HG03457 (cell line): Measurements from ENCODE around the gene CAMK2B.

Experiments used
- ATAC-seq: cut with Tn5 transposase; IDR thresholded peaks from one replicate; pipeline ENCODE4 v1.9.1; 2021; ENCODE audit warnings: moderate number of reproducible peaks; ENCODE audit not compliant: unreplicated experiment

Gene CAMK2B

DNA sequence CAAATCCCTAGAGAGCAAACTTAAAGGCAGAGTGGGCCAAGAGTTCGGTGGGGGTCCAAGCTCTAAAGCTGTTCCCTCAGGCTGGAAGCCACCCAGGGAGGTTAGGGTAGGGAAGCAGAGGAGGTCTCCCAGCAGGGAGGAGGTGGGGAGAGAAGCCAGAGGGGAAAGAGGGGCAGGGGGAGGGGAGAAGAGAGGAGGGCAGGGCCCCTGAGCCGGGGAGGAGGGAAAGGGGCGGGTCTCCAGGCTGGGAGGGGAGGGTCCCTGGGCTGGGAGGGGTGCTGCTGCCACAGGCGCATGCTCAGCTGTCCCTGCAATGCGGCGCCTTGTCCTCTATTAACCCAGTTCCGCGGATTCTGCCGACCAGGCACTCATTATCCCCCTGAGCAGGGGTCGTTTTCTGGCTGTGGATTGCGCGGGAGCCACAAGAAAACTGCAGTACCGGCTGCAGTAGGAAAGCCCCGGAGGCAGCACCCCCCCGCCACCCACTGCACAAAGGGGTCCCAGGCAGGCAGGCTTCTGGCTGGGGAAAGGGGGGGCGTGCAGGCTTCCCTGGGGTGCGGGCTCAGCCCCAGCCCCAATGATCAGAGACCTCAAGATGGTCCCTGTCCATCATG is 49.3 kb downstream of the CAMK2B start:
- ATAC-seq: no peak

DNA sequence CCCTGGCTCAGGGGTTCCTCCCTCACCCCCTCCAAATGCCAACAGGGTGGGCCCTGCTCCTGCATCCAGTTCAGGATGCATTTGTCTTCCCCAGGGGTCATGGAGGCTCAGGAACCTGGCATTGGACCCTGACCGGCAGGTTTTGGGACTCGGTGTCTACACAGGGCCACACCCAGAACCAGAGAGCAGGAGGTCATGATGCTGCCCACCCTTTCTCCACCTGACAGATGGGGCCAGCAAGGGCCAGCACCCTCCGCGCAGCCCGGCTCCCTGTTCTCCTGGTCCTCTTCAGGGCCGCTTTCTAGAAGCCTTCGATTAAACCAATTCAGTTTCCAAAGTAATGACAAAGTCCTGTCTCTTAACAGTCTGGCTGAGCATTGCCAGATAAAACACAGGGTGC is 50.2 kb downstream of the CAMK2B start:
- no peak for ATAC-seq

DNA sequence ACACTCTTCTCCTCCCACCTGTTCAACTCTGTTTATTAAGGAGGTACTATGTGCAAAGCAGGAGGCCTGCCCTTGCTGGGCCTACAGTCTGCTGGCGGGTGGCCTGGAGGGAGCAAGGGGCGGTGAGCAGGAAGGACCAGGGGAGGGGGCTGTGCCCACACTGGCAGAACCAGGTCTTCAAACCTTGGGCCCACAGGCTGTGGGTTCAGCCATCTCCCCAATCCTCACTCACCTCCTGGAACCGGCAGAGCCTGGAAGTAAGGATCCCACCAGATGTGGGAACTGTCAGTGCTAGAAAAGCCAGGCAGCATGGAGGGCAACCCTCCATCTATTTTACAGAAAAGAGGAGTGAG is 50.8 kb downstream of the CAMK2B start:
- ATAC-seq: no peak

DNA sequence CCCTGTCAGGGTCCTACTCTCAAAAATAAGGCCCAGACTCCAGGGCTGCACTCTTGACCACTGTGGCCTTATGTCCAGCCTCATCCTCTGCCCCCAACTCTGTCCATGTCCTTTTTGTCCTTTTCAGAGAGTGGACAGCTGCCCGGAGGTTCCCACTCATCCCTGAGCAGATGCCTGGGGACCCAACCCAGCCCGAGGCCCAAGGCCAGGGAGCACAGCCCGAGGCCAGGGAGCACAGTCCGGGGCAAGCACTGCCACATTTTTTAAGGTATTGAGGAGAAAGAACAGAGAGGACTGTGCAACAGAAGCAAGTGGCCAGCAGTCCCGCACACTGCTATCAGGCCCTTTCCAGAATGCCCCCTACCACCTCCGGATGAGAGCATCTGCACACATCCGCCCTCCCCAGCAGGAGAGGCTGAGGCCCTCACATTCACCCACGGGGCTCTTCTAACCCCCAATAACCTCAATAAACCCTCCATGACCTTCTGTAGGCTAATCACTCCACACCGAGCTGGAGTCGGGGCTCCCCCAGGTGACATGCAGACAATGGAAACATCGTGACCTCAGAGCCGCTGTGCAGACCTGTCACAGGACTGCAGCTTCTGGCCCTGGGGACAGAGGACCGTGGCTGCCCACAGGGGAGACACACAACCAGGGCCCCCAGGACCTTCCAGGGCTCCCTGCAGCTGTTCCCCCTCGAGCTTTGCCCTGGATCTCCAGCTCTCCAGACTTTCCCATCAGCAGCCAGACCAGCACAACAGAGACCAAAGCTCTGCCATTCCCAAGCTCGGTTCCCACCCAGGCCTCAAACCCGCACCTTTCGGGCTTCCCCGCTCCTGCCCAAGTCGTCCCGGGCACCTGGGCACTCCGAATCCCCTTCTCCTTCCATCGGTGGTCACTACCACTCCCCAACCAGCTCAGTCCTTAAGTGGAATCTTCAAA is 51.4 kb downstream of the CAMK2B start:
- no peak for ATAC-seq

DNA sequence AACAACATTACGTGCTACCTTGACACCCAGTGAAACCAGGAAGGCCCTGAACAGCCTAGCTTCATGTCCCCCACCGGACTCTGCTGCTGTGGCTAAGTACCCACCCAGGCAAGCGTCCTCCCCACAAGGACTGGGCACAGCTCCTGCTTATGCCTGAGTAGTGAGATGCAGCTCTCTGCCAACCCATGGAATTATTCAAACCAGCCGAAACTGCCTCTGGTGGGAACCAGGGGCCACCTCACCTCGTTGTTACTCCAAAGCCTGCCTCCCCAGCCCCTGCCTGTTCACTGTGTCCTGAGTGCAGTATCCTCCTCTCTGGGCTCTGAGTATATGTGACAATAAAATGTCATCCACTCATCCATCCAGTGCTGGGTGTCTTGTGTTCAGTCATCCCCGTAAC is 52.4 kb downstream of the CAMK2B start:
- ATAC-seq: no peak

DNA sequence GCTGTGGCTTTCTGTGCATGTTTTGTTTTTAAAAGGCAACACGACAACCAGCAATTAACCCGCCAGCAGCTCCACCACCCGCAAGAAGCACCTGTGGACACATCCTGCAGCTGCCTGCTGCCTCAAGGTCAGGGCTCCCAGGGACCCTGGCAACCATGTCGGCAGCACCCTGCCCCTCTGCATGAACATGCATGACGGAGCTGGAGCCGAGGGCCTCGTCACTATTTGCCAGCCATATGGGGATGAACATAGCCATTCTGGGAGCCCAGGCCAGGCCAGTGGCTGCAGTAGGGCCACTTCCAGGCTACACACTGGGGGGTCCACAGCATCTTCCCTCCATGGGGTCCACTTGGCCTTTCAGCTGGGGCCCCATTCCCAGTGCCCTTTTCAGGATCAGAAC is 52.9 kb downstream of the CAMK2B start:
- no peak for ATAC-seq

DNA sequence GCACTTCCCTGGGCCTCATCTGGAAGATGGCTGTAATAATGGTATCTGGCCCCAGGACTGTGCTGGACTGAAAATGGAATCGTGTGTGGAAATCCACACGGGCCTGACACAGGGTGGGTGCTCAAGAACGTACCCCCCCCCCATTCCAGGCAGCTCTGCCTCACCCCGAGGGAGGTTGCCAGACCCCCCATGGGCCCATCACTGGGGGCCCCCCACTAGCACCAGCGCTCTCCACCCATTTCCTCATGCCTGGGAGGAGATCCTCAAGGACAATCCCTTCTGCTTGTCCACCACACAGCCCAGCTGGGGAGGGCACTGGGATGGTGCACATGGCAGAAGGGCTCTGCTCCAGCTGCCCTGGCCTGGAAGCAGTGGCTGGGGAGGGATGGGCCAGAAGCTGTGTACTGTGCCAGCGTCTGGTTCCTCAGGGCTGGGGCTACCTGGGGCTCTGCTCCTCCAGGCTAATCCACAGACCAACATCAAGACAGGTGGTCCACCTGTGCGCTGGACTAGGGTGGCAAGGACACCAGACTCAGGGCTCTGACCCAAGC is 55.4 kb downstream of the CAMK2B start:
- no peak for ATAC-seq

DNA sequence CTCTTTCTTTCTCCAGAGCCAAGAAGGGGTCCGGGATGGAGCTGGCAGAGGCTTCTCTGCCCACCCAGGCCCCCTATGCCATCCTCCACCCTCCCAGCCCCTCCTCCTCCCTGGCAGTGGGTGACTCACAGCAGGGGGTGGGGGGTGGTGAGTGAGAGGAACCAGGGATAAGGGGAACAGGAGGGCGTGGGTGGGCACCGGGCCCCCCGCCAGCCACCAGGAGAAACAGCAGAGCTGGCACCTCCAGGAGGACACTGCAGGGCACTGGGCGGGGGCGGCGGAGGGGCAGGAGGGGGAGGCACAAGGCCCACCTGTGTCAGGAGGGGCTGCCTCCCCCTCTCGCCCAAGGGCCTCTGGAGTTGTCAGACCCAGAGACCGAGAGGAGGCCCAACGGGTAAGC is 56.0 kb downstream of the CAMK2B start:
- no peak for ATAC-seq

DNA sequence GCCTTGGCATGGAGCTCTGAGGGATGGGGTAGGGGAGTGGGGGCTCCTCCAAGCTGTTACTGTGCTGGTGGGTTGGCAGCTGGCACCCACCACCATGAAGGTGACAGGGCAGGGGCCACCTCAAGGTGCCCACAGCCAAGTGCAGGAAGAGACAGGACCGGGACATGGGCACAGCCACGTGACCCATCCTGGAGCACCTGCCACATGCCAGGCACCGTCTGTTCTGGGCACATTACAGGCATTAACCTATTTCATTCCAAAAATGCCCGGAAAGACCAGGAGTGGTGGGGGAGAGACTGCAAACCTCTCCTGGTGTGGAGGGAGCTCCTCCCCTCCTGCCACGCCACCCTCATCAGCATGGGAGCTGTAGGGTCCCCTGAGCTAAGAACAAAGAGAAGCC is 56.7 kb downstream of the CAMK2B start:
- ATAC-seq: no peak

DNA sequence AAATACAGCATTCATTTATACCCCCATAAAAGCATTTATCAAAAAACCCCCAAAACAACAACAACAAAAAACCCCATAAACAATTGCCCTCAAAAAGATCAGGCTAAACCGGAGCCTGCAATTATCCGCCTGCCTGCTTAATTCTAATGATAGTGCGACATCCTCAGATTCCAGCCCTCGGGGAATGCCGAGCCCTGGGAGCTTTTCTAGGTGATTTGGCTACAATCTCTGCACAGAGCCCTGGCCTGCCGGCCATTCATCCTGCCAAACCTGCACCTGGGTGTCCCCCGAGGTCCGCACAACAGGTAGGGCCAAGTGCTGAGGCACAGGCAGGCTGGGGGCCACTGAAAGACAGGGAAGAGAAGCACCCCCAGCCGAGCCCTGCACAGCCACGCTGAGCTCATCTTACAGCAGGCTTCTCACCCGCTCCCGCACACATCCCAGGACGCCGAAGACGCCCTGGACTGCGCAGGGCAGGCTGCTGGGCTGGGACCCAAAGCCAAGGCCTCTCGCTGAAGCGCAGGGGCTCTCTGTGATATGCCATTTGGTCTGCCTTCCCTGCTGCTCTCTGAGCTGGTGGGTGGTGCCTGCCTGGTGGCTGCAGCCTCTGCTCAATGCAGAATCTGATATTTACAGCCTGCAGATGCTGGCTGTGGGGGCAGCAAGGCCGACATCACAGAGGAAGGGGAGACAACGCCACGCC is 57.5 kb downstream of the CAMK2B start:
- ATAC-seq: no peak

DNA sequence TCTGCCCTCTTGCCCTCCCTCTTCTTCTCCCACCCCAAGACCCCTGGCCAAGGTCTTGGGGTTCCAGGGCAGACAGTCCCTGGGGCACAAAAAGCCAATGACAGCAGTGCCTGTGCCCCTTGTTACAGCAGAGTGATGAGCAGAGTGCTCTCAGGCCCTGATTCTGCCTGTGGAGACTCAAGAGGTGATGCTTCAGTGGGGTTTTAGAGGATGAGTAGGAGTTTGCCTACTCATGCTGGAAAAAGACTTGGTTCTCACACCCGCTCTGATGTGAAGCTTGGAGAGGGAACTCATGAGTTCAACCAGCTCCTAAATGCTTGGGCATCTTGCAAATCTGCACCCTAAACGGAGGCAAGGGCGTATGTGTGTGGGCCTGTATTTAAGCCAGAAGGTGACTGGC is 58.2 kb downstream of the CAMK2B start:
- no peak for ATAC-seq

DNA sequence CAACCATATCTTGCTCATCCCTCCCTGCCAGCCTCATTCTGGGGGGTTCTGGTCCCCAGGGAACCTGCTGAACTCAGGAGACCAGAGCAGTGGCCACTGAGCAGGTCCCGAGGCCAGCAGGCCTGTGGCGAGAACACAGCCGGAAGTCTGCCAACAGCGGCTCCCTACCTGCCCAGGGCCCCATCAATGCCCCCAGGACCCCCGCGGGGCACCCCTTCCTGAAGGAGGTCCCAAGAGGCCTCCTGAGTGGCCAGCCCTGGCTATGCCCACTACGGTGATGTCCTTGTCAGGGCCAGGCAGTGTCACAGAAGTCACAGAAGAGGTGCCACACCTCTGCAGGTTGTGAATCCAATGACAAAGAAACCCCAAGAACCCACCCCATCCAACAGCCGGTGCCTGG is 58.9 kb downstream of the CAMK2B start:
- no peak for ATAC-seq

DNA sequence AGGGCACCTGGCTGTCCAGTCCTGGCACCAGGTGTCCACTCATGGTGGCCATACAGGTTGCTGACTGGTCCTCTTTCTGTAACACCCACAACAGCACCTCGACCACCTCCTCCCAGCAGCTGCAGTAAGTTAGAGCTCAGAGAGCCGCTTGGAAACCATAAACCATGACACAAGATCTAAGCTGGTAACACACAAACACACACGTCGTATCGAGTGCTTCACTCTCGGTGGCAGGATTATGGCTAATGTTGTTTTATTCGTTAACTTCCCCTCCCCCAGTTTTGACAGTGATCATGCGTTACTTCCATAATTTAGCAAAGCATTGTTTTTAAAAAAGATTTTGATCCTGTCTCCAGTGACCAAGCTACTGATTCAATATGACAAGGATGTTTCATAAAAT is 59.7 kb downstream of the CAMK2B start:
- ATAC-seq: no peak

DNA sequence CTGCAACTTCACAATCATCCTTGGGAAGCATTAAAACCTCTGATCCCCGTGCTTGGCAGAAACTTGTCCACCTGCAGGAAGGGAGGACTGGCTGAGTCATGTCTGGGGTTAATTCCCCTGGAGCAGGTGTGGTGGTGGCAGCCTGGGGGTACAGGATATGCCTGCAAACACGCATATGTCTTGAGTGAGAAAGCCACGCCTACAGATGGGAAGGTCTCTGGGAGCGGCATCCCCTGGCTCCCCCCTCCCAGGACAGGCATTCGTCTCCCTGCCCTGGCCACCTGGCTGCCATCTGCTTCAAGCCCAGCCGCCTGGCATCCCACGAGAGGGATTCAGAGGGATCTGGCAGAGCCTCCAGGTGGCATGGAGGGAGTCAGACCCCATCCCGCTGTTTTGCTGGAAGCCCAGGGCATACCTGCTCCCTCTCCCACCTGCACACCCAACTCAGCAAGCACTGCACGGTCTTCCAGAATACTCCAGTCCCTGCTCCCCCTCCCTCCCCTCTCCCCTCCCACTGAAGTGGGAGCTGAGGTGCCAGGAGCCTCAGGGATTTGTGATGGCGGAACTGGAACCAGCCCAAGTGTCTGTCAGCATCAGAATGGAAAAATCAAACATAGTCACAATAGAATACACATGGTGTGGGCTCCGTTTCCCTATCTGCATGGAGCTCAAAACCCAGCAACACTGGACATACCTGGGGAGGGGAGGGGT is 61.0 kb downstream of the CAMK2B start:
- ATAC-seq: no peak

DNA sequence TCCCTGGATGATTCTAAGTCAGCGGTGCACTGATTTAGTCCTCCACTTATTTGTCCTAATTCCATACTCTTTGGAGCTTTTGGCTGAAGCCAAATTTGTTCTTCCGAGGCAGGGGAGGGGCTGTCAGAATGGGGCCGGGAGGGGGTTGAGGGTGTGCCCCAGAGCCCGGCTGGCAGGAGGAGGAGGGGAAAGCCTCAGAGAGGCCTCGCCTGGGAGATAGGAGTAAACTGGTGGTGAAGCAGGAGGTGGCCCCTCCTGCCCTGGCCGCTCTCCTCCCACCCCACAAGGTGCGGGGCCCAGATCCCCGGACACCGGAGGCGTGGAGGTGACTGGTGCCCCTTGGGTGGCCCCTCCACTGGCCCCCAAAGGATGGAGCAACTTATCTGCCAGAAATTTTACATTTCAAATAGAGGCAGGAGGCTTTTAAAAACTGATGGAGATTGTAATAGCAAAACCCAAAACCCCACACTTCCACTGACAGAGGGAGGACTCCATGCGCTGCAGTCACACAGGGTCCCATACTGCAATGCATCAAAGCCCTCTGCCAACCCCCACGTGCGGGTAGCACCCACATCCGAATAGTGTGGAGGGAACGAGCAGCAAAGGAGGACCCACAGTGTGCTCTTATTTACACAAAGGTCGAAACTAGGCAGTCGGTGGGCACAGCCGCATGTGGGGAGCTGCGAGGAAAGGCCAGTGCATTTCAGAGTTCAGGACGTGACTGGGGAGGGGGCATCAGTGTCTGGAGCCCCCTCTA is 61.9 kb downstream of the CAMK2B start:
- ATAC-seq: no peak

DNA sequence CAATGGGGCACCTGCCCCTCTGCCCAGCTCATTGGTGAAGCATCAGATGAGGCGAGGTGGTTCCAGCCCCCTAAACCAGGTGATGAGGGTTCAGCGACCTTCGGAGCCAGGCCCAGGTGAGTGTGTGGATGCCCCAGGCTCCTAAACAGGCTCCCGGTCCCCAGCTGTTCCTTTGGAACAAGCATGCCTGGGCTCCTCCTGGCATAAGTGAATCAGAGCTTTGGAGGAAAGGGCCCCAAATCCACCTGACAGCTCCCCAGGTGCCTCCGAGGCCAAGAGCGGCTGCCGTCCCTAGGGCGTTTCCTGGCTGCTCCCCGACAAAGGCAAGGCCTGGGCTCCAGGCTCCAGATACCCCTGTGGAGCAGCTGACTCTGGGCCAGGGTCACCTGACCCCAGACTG is 63.4 kb downstream of the CAMK2B start:
- ATAC-seq: no peak

DNA sequence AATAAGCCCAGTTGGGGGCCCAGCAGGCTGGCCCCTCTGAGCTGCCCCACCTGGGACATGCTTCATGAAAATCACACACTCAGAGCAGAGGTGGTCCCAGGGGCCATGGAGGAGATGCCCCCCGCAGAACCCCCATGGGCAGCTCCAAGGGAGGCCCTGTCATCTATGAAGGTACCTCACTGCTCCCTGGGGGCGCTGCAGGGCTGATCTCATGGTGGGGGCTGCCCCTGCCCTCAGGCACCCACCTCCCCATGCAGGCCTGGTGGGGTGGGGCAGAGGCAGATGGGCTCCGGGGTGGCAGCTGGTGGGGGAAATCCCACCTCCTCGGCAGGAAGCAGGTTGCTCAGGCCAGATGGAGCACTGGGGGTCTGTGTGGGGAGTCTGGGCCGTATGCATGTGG is 64.2 kb downstream of the CAMK2B start:
- ATAC-seq: no peak

DNA sequence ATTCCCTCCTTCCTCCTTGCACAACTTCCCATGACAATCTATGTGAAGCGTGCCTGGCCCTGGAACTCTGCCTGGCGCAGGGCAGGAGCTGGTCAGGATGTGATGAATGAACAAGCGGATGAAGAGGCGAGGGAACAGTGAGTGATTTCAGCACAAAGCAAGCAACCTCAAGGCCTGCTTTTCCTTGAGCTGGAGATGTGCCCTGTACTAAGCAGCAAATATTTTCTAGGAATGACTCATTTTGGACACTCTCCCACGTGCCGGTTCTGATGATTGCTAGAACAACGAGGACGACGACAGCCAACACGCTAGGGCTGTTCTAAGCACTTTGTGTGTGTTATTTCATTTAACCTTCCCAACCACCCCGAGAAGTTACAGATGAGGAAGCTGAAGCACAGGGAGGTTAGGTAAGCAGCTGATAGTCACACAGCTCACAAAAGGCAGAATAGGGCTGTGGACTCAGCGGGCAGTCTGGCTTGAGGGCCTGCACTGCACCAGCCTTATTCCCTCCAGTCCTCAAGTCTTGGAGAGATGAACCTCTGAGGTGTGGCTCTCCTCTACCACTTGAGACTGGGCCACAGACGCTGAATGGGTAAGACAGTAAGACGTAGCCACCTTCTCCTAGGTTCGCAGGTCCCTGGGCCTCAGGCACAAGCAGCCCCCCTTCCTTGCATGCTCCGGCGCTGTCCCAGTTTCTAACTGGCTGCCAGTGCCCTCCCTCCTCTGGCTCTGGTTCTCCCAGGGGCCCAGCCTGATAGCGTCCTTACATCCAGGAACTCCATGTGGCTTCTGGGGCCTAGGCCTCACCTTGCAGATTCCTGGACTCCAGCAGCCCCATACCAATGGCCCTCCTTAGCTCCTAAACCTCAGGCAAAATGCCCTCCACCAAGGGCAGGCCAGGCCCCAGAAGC is 65.6 kb downstream of the CAMK2B start:
- no peak for ATAC-seq

DNA sequence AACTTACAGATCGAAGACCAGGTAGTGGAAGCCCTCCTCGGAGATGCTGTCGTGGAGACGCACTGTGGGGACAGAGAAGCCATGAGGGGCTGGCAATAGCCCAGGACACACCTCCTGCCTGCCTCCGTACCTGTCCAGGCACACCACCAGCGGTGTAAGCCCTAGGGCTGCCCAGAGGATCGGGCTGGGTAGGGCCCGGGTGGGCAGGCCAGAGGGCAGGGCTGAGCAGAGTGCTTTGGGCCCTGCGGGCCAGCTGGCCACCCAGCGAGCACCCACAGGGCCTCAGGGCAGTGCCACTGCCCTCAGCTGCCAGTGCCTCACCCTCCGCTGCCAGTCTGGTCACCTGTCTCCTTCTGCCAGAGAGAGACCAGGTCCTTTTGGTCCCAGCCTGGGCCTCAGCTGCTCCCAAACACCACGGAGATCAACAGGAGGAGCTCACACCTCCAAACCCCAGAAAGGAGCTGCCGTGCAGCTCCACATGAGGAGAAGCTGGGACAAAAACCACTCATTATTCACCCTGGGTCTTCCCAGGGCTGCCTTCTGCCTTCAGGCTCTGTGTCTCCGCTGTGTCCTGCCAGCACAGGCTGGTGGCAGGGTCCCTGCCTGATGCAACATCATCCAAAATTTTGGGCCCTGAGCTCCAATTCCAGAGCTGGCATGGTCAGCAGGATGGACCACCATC is 66.4 kb downstream of the CAMK2B start:
- ATAC-seq: no peak
